GM23338 (cell line): ENCODE data around the gene CAMSAP3. TPM values are rescaled to one million over a fixed set of nuclear protein-coding genes. Genes with fewer than 3 reads are reported as not detected.

Experiments used
- ATAC-seq: fragments of 200-7000 bp; cut with Tn5 transposase; 3 replicates; pipeline ENCODE4 v1.9.1; 2020
- DNase-seq: peaks from one replicate; pipeline ENCODE4 v3.0.0-alpha.2; 2015; ENCODE audit warnings: low spot score
- H2AFZ ChIP-seq: fragments of 200-600 bp; sonication (generic); 2 replicates; pipeline ENCODE4 v1.8.0; 2016; ENCODE audit warnings: antibody characterized with exemption, mild to moderate bottlenecking, moderate library complexity
- H3F3A ChIP-seq: fragments of 200-600 bp; sonication (generic); replicated peaks from 2 replicates; pipeline ENCODE4 v1.8.0; 2017; ENCODE audit warnings: antibody characterized with exemption, mixed run types, low read depth
- H3K27ac ChIP-seq: fragments of 200-600 bp; sonication (generic); 2 replicates; pipeline ENCODE4 v1.6.1; 2016; ENCODE audit warnings: low read depth
- H3K27me3 ChIP-seq: fragments of 200-600 bp; sonication (generic); 2 replicates; pipeline ENCODE4 v1.8.0; 2016; ENCODE audit warnings: mild to moderate bottlenecking, mixed run types, moderate library complexity; ENCODE audit not compliant: insufficient read depth
- H3K36me3 ChIP-seq: fragments of 200-600 bp; sonication (generic); 2 replicates; pipeline ENCODE4 v1.8.0; 2016; ENCODE audit warnings: mild to moderate bottlenecking; ENCODE audit not compliant: insufficient read depth
- H3K4me1 ChIP-seq: fragments of 200-600 bp; sonication (generic); 2 replicates; pipeline ENCODE4 v1.8.0; 2016; ENCODE audit warnings: mild to moderate bottlenecking, moderate library complexity; ENCODE audit not compliant: insufficient read depth
- H3K4me2 ChIP-seq: fragments of 200-600 bp; sonication (generic); 2 replicates; pipeline ENCODE4 v1.7.1; 2017; ENCODE audit warnings: mixed run types
- H3K4me3 ChIP-seq: fragments of 200-600 bp; sonication (generic); 2 replicates; pipeline ENCODE4 v1.6.1; 2016; ENCODE audit warnings: mixed run types
- H3K79me2 ChIP-seq: fragments of 200-600 bp; sonication (generic); replicated peaks from 2 replicates; pipeline ENCODE4 v1.8.0; 2017; ENCODE audit warnings: mild to moderate bottlenecking; ENCODE audit not compliant: insufficient read depth
- H3K9me2 ChIP-seq: fragments of 200-600 bp; sonication (generic); 2 replicates; pipeline ENCODE4 v1.8.0; 2017; ENCODE audit not compliant: insufficient read depth
- H4K20me1 ChIP-seq: fragments of 200-600 bp; sonication (generic); replicated peaks from 2 replicates; pipeline ENCODE4 v1.8.0; 2017; ENCODE audit warnings: mild to moderate bottlenecking; ENCODE audit not compliant: insufficient read depth
- H3K27ac Mint-ChIP-seq: 2 replicates; pipeline ENCODE4 v1.8.0; 2020; ENCODE audit warnings: inconsistent platforms, mild to moderate bottlenecking, moderate library complexity, mixed read lengths
- H3K27me3 Mint-ChIP-seq: 3 replicates; pipeline ENCODE4 v1.8.0; 2022; ENCODE audit warnings: low read depth, mild to moderate bottlenecking, moderate library complexity, mixed read lengths, inconsistent platforms; ENCODE audit not compliant: insufficient read depth, poor library complexity
- H3K36me3 Mint-ChIP-seq: 3 replicates; pipeline ENCODE4 v1.8.0; 2021; ENCODE audit warnings: low read depth, mild to moderate bottlenecking, inconsistent platforms, moderate library complexity, mixed read lengths
- H3K4me1 Mint-ChIP-seq: 3 replicates; pipeline ENCODE4 v1.8.0; 2020; ENCODE audit warnings: mild to moderate bottlenecking, inconsistent platforms, mixed read lengths
- H3K4me3 Mint-ChIP-seq: 3 replicates; pipeline ENCODE4 v1.8.0; 2021; ENCODE audit warnings: moderate library complexity, mild to moderate bottlenecking, inconsistent platforms, mixed read lengths
- H3K9me3 Mint-ChIP-seq: 3 replicates; pipeline ENCODE4 v1.8.0; 2020; ENCODE audit warnings: moderate library complexity, mild to moderate bottlenecking, inconsistent platforms, mixed read lengths
- CREB1 ChIP-seq: fragments of 250-450 bp; sonication (Bioruptor Pico); IDR thresholded peaks from 2 replicates; pipeline ENCODE4 v1.5.0; 2020; ENCODE audit warnings: low read depth, mild to moderate bottlenecking, moderate library complexity
- CTCF ChIP-seq, 2 experiments: fragments of 200-600 bp in 1 of 2; sonication (generic) in 1 of 2; conservative IDR thresholded peaks; 2 replicates each; pipeline versions ENCODE4 v1.5.1 to v1.6.1; 2016 to 2017; ENCODE audit warnings: antibody characterized with exemption in 2 of 2, low read depth in 2 of 2, mild to moderate bottlenecking in 2 of 2, moderate library complexity in 1 of 2
- EZH2 ChIP-seq: fragments of 200-600 bp; sonication (generic); IDR thresholded peaks from one replicate; pipeline ENCODE4 v1.8.0; 2017; ENCODE audit warnings: antibody characterized with exemption, mild to moderate bottlenecking, low read depth; ENCODE audit not compliant: unreplicated experiment
- EZH2phosphoT487 ChIP-seq: fragments of 200-600 bp; sonication (generic); IDR thresholded peaks from one replicate; pipeline ENCODE4 v1.8.1; 2018; ENCODE audit warnings: antibody characterized with exemption; ENCODE audit not compliant: unreplicated experiment
- JUNB ChIP-seq: IDR thresholded peaks from one replicate; pipeline ENCODE4 v1.6.1; 2016; ENCODE audit warnings: antibody characterized with exemption; ENCODE audit not compliant: unreplicated experiment
- NANOG ChIP-seq: IDR thresholded peaks from 2 replicates; pipeline ENCODE4 v1.6.1; 2016; ENCODE audit warnings: antibody characterized with exemption, borderline replicate concordance
- POLR2AphosphoS5 ChIP-seq: IDR thresholded peaks from 2 replicates; pipeline ENCODE4 v1.6.1; 2016; ENCODE audit warnings: antibody characterized with exemption, low read depth
- REST ChIP-seq: IDR thresholded peaks from one replicate; pipeline ENCODE4 v1.6.1; 2018; ENCODE audit warnings: antibody characterized with exemption; ENCODE audit not compliant: unreplicated experiment
- STAT1 ChIP-seq: IDR thresholded peaks from one replicate; pipeline ENCODE4 v1.6.1; 2016; ENCODE audit warnings: antibody characterized with exemption; ENCODE audit not compliant: unreplicated experiment
- ZNF114 ChIP-seq: fragments of 250-450 bp; sonication (Bioruptor Pico); IDR thresholded peaks from 2 replicates; pipeline ENCODE4 v1.5.0; 2020; ENCODE audit warnings: mild to moderate bottlenecking, moderate library complexity
- ZNF331 ChIP-seq: fragments of 250-450 bp; sonication (Bioruptor Pico); IDR thresholded peaks from 2 replicates; pipeline ENCODE4 v1.5.0; 2020; ENCODE audit warnings: low read depth, mild to moderate bottlenecking, moderate library complexity
- ZNF462 ChIP-seq: fragments of 250-450 bp; sonication (Bioruptor Pico); IDR thresholded peaks from 2 replicates; pipeline ENCODE4 v1.5.0; 2020; ENCODE audit warnings: mild to moderate bottlenecking, moderate library complexity
- polyA plus RNA-seq: library from polyadenylated mRNA; unstranded; fragments of >200 nt; fragmentation: Nextera tagmentation; extraction: Ambion mirVana; gene quantifications from 2 replicates; pipeline ENCODE4 v1.2.1, GENCODE V29; 2016
- total RNA-seq: library from RNA; depleted of rRNA; stranded (reverse); fragments of >200 nt; shearing (Covaris generic); gene quantifications from 2 replicates; pipeline ENCODE4 v1.2.3, GENCODE V29; 2014
- TF ChIP-seq, protein P1 (sequence below): IDR thresholded peaks from 2 replicates; pipeline ENCODE4 v1.6.1; 2016; ENCODE audit warnings: antibody characterized with exemption

The CAMSAP3 gene
- total and polyA plus RNA-seq, 2 experiments from 2014 or later: 6.4 to 32.2 TPM

DNA sequence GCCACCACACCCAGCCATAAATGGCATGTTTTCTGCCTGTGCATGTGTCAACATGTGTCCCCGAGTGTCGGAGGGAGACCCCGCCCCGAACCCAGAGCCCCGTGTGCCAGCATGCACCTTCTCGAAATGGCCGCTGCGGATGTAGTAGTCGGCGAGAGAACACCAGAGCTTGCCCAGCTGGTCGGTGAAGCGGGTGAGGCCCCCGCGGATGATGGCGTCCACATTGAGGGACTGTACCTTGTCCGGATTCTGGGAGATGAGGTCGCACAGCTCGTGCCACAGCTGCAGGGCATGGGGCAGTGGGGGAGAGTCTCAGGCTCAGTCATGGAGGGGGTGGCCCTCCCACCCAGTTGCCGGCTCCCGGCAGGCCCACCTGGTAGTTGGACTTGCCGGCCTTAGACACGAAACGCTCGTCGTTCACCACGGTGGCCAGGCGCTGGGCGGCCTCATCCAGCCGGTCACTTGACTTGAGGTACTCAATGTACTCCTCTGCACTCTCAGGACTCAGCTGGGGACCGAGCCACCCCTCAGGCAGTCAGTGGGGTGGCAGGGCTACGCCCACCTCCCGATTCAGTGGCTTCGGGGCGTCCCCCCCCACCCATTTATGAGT is 30.2 kb downstream of the CAMSAP3 start:
- no peak overlapping the region for H3K4me2 ChIP-seq
- H3F3A ChIP-seq: no peaks in the 10 kb centered on the region
- H3K9me3 Mint-ChIP-seq: no peaks in the 10 kb centered on the region; the same call in 2 of the 3 replicates
- H3K36me3 Mint-ChIP-seq: peaks cover 27% of the 10 kb centered on the region
- peaks cover 16% of the 10 kb centered on the region for H3K4me1 Mint-ChIP-seq
- no peak overlapping the region for H3K27ac ChIP-seq
- peaks cover 8% of the 10 kb centered on the region for H4K20me1 ChIP-seq
- H2AFZ ChIP-seq: no peak overlapping the region
- H3K27me3 Mint-ChIP-seq: peaks cover 13% of the 10 kb centered on the region
- H3K4me3 ChIP-seq: no peak overlapping the region
- TF ChIP-seq EZH2 (no peak), ZNF114 (CRISPR knock-in tag) (no peak), REST (no peak), EZH2phosphoT487 (no peak), CREB1 (CRISPR knock-in tag) (no peak), CTCF (conservative IDR thresholded peaks at IDR 0.05; ENCODE audit: low read depth in 2 of 2) (no peak), NANOG (no peak), STAT1 (no peak), POLR2AphosphoS5 (no peak), ZNF462 (CRISPR knock-in tag) (no peak), ZNF331 (no peak), JUNB (no peak)
- TF ChIP-seq, protein P1, sequence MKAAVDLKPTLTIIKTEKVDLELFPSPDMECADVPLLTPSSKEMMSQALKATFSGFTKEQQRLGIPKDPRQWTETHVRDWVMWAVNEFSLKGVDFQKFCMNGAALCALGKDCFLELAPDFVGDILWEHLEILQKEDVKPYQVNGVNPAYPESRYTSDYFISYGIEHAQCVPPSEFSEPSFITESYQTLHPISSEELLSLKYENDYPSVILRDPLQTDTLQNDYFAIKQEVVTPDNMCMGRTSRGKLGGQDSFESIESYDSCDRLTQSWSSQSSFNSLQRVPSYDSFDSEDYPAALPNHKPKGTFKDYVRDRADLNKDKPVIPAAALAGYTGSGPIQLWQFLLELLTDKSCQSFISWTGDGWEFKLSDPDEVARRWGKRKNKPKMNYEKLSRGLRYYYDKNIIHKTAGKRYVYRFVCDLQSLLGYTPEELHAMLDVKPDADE: no peak
- ATAC-seq (no peak), DNase-seq (no peak)
- no peak overlapping the region for H3K4me3 Mint-ChIP-seq
- H3K36me3 ChIP-seq: no peaks in the 10 kb centered on the region; the same call in 1 of the 2 replicates
- peaks cover 42% of the 10 kb centered on the region for H3K79me2 ChIP-seq
- peaks cover 13% of the 10 kb centered on the region; the same call in 1 of the 2 replicates for H3K4me1 ChIP-seq
- H3K9me2 ChIP-seq: no peaks in the 10 kb centered on the region
- no peaks in the 10 kb centered on the region for H3K27me3 ChIP-seq
- H3K27ac Mint-ChIP-seq: no peak overlapping the region
